NCI-H1417 (cell line): Measurements from ENCODE around the gene CSF2RB.

ENCODE experiments used
- DNase-seq, 3 experiments: peaks; one replicate each; lab custom pipeline; 2025; lab: John Stamatoyannopoulos, UW

Gene CSF2RB

GRCh38 chr22:36921309-36922104 lies 8.1 kb downstream of the CSF2RB start:
- DNase-seq, result no peak

GRCh38 chr22:36922105-36922608 lies 8.7 kb downstream of the CSF2RB start:
- DNase-seq, result no peak

- DNase-seq, result no peak
Observed at GRCh38 chr22:36922711-36923110, 9.3 kb downstream of the CSF2RB start.

GRCh38 chr22:36923131-36923788 lies 9.8 kb downstream of the CSF2RB start:
- DNase-seq, result no peak

GRCh38 chr22:36924151-36924698 lies 10.8 kb downstream of the CSF2RB start:
- no peak for DNase-seq

- no peak for DNase-seq
Observed at GRCh38 chr22:36925388-36926290, 12.2 kb downstream of the CSF2RB start.

GRCh38 chr22:36926309-36926708 lies 12.9 kb downstream of the CSF2RB start:
- no peak for DNase-seq

GRCh38 chr22:36926721-36927435 lies 13.4 kb downstream of the CSF2RB start:
- no peak for DNase-seq

- no peak for DNase-seq
Observed at GRCh38 chr22:36927671-36928070, 14.2 kb downstream of the CSF2RB start.

- no peak for DNase-seq
Observed at GRCh38 chr22:36928196-36928595, 14.8 kb downstream of the CSF2RB start.

- no peak for DNase-seq
Observed at GRCh38 chr22:36928786-36929535, 15.5 kb downstream of the CSF2RB start.

- no peak for DNase-seq
Observed at GRCh38 chr22:36929621-36930020, 16.2 kb downstream of the CSF2RB start.

- DNase-seq, result no peak
Observed at GRCh38 chr22:36930041-36930935, 16.9 kb downstream of the CSF2RB start.

- DNase-seq, result no peak
Observed at GRCh38 chr22:36931446-36931845, 18.0 kb downstream of the CSF2RB start.

GRCh38 chr22:36933629-36934417 lies 20.4 kb downstream of the CSF2RB start:
- no peak for DNase-seq

GRCh38 chr22:36934418-36935312 lies 21.2 kb downstream of the CSF2RB start:
- DNase-seq, result no peak

- DNase-seq, result no peak
Observed at GRCh38 chr22:36935313-36935610, 21.8 kb downstream of the CSF2RB start.

- DNase-seq, result no peak
Observed at GRCh38 chr22:36935694-36936093, 22.3 kb downstream of the CSF2RB start.
